ENCODE data around the gene OR52E4.

OR52E4 gene

DNA sequence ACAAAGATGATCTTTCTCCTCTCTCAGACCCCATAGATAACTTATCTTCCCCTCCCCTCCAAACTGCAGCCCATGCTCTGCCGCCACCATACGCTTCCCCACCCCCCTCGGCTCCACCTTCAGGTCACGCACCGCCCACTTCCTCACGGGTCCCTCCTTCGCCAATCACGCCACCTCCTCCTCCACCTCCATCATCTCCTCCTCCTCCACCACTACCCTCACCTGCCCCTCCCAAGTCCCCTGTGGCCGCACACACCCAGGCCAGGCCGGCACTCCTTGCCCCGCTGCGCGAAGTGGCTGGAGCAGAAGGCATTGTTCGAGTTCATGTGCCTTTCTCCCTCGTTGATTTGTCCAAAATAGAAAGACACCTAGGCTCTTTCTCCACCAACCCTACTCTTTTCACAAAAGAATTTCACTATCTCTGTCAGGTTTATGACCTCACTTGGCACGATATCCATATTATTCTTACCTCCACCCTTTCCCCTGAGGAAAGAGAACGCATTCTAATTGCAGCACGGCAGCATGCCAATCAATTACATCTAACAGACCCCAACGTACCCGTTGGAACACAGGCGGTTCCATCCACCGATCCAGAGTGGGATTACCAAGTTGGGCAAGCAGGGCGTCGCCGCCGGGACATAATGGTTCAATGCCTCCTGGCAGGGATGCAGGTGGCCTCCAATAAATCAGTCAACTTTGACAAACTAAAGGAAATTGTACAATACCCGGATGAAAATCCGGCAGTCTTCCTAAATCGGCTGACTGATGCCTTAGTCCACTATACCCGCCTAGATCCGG, 49.3 kb downstream of the OR52E4 start:
- no peak for DNase-seq

DNA sequence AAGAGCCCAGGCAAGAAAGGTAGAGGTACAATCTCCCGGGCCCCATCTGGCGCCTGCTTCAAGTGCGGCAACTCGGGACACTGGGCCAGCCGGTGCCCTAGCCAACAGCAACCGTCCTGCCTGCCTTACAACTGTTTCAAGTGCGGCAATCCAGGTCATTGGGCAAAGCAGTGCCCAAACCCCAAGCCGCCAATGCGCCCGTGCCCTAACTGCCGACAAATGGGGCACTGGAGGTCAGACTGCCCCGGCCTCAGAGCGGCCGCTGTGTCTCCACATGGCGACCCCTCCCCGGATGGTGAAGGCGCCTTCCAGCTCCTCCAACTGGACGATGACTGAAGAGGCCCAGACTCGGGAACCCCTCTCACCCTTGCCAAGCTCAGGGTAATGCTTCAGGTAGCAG, 50.2 kb downstream of the OR52E4 start:
- DNase-seq = no peak

GRCh38 chr11:5931061-5931460, 50.6 kb downstream of the OR52E4 start:
- DNase-seq = no peak

- no peak for DNase-seq
Measured at GRCh38 chr11:5932671-5933070, 52.2 kb downstream of the OR52E4 start.

GRCh38 chr11:5933116-5933515, 52.7 kb downstream of the OR52E4 start:
- no peak for DNase-seq
